Smooth muscle cell of the umbilical artery (primary cell): ENCODE measurements around the gene MAEL. TPM values are rescaled to one million over a fixed set of nuclear protein-coding genes. Genes with fewer than 3 reads are reported as not detected.

Source experiments
- total RNA-seq: library from RNA; depleted of rRNA; stranded (reverse); fragments of >200 nt; gene quantifications from 2 replicates; pipeline ENCODE4 v1.2.3, GENCODE V29; 2014

MAEL gene
- not detected in 2 replicates for total RNA-seq

GRCh38 chr1:166988974-166989515, at the start of gene MAEL:
Gene MAEL (plus strand): TSS chr1:166989280. CDS start chr1:166989353, 73 bp downstream.

GRCh38 chr1:166975361-166976129, 13.5 kb upstream of the MAEL start, which contains the start of gene ILDR2:
Gene ILDR2 (minus strand): TSS chr1:166975540. CDS start chr1:166975268, 272 bp downstream.

Other genes starting within 250 kb of the MAEL start
- gene POGK, start 149.8 kb upstream of the MAEL start, total RNA-seq, result 21.7 and 29.0 TPM in 2 replicates
- gene TADA1, start 113.0 kb upstream of the MAEL start, total RNA-seq, result 8.3 and 9.6 TPM in 2 replicates
- gene ILDR2, start 13.7 kb upstream of the MAEL start, total RNA-seq, result not detected in 2 replicates
- gene GPA33, start 101.1 kb downstream of the MAEL start, total RNA-seq, result not detected in 2 replicates
- gene STYXL2, start 104.8 kb downstream of the MAEL start, total RNA-seq, result not detected in 2 replicates
- gene POU2F1, start 231.6 kb downstream of the MAEL start, total RNA-seq, result 4.4 and 4.8 TPM in 2 replicates